NOMO-1 (cell line): ENCODE measurements around the gene LFNG.
"Not testable (repeated sequence)": the region's sequence is repeated elsewhere in the genome, so short reads cannot be mapped to it uniquely, and the experiment has no call there.

Experiments used
- DNase-seq, 2 experiments: peaks; one replicate each; lab custom pipeline; 2025; ENCODE audit not compliant: unreplicated experiment in 2 of 2; lab: John Stamatoyannopoulos, UW

Gene LFNG

GRCh38 chr7:2541291-2542010 lies 21.9 kb downstream of the LFNG start:
- no peak for DNase-seq

DNA sequence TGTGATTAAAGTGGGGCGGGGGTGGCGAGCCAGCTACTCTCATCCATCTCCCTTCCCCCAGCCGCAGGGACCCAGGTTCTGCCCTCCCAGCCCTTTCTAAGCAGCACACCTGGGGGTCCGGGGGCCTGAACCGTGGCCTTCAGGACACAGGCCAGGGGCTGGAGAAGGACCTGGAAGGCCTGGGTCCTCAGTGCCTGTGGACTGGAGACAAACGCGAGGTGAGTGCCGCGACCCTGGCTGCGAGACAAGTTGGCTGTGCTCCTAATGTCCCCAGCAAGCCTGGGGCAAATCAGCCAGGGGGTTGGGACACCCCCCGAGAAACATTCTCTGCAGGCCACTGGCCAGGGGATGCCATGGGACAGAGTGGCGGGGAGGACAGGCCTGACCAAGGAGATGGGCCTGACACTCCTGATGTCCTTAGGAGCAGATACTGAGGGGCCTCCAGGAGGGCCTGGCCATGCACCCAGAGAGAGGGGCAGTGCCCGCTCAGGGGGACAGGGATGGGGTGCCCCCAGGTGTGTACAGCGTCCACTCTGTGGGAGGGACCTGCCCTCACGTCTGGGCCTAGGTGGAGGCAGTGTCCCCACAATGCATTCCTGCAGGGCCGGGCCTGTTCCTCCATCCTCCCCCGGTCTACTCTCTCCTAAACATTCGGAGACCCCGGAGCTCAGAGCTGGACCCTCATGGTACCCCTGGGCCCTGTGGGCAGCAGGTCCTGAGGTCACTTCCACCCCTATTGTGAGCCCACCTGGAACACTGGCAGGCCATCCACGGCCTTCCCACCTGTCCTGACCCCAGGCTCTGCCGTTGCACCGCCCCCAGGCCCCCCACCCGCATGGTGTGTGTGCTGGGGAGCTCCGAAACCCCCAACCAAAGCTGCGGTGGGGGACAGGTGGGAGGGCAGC lies 22.7 kb downstream of the LFNG start:
- no peak for DNase-seq

GRCh38 chr7:2542916-2543871 lies 23.6 kb downstream of the LFNG start:
- no peak for DNase-seq

DNA sequence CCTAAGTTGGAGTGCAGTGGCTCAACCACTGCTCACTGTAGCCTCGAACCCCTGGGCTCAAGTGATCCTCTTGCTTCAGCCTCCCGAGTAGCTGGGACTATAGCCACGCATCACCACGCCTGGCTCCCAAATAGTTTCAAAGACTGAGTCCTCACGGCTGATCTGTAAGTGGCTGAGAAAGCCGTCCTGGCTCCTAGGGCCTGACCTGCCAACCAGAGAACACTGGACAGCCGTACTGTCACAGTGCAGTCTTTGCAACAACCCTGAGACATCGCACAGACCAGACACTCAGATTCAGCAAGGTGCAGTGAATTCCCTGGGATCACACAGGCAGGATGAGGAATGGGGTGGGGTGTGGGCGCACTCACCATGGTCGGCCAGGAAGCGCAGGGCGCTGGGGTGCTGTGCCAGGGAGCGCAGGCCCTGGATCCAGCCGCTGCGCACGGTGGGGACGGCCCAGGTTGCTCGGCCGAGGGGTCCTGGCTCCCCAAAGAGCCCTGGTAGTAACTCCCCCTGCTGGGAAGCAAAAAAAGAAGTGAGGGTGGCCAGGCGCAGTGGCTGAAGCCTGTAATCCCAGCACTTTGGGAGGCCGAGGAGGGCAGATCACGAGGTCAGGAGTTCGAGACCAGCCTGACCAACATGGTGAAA lies 25.1 kb downstream of the LFNG start:
- DNase-seq, result no peak

DNA sequence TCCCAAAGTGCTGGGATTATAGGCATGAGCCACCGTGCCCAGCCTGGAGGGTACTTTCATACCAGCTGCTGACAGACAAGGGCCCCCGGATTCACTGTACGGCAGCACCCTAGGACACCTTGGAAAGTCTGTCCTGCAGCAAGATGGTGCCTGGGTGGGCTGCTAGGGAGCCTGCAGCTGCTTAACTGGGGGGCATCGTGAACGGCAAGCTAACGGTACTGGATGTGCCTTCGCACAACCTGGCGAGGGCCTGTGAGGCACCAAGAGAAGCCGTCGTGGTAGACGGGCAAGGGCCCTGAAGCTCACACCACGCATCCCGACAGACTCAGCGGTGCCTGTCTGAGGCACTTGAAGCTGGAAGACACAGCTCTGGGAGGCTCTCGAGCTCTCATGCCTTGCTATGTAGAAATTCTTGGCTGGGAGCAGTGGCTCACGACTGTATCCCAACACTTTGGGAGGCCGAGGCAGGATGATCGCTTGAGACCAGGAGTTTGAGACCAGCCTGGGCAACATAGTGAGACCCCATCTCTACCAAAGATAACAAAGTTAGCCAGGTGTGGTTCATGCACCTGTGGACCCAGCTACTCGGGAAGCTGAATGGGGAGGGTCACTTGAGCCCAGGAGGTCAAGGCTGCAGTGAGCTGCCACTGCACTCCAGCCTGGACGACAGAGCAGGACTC lies 26.3 kb downstream of the LFNG start:
- no peak for DNase-seq

GRCh38 chr7:2546776-2547586 lies 27.4 kb downstream of the LFNG start:
- DNase-seq, result no peak

GRCh38 chr7:2551418-2551817 lies 31.8 kb downstream of the LFNG start:
- DNase-seq, result no peak

DNA sequence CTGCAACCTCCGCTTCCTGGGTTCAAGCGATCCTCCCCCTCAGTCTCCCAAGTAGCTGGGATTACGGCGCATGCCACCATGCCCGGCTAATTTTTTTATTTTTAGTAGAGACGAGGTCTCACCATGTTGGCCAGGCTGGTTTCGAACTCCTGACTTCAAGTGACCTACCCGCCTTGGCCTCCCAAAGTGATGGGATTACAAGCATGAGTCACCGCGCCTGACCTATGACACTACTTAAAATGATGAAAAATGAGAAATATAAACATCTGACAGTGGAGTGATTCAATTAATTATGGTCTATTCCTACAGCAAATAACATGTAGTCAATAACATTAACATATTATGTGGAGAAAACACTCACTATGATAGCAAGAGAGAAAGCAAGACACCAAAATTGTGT lies 33.5 kb downstream of the LFNG start:
- DNase-seq, result no peak

DNA sequence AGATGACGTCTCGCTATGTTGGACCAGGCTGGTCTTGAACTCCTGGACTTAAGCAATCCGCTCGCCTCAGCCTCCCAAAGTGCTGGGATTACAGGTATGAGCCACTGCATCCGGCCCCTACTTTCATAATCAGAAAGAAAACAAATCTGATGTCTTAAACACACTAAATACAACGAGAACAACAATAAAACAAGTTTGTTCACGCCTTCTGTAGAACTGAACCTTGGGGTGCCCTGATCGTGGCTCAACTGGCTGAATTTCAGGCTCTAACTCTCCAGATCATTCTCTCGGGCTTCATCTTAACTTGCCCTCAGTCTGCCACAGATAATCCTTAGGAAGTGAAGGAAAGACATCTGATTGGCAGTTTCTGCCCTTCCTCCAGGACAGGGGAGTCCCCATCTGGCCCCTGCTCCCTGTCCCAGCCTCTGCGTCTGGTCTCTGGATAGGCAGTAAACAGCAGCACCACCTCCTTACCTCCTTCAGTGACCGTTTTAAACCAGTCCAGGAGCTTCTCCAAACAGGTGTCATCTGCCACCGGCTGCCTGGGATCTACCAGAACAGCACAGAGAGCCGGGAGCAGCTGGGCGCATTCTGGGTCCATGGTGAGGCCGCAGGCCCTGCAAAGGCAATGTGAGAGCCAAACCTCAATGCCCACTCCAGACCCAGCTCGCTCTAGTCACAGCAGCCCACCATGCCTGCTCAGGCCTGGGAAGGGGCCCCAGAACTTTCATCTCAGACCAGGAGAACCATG lies 34.4 kb downstream of the LFNG start:
- no peak for DNase-seq

DNA sequence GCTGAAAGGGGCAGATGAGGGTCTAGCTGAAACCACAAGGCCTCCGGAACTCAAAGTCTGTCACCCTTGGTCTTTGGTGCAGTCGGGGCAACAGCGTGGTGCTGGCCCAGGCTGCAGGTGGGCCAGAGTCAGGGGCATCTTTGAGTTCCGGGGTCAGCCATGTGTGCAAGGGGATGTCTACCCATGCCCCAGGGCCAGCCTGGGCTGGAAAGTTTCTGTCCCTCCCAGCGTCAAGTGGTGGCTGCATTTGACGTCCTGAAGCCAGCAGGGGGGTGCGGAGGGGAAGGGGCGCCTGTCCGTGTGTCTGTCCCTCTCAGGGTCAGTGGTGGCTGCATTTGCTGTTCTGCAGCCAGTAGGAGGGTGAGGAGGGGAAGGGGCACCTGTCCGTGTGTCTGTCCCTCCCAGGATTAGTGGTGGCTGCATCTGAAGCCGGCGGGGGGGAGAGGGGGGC lies 35.1 kb downstream of the LFNG start:
- no peak for DNase-seq

- DNase-seq, result peak; percentile 87 to 93
Observed at GRCh38 chr7:2555121-2556052, 35.8 kb downstream of the LFNG start, which contains the start of gene BRAT1. Gene BRAT1, minus strand, starts transcription at chr7:2555524. Its CDS starts 1,093 bp downstream, at chr7:2554431.

DNA sequence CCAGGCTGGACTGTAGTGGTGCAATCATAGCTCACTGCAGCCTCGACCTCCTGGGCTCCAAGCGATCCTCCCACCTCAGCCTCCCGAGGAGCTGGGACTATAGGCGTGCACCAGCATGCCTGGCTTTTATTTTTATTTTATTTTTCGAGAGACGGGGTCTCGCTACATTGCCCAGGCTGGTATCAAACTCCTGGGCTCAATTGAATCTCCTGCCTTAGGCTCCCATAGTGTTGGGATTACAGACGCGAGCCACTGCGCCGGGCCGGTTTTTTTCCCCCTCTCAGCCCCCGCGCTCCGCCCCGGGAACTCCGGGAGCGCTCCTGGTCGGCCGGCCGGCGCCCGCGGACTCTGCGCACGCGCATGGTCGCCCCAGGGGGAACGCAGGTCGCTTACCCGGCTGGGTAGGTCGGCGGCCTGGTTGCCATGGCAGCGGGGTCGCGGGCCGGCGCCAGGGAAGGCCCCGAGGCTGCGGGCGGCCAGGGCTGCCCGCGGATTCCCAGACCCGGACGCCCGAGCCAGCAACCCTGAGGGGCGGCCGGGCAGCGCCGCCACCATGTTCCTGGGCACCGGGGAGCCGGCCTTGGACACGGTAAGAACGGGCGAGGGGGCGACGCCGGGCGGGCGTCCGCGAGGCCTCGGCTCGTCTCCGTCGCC lies 39.2 kb downstream of the LFNG start, which contains the start of gene IQCE:
Gene IQCE (plus strand): TSS at position 351 of the 654 bp plus-strand sequence. CDS start 203 bp downstream, at position 554.
- peak; percentile 84 to 86 for DNase-seq

DNA sequence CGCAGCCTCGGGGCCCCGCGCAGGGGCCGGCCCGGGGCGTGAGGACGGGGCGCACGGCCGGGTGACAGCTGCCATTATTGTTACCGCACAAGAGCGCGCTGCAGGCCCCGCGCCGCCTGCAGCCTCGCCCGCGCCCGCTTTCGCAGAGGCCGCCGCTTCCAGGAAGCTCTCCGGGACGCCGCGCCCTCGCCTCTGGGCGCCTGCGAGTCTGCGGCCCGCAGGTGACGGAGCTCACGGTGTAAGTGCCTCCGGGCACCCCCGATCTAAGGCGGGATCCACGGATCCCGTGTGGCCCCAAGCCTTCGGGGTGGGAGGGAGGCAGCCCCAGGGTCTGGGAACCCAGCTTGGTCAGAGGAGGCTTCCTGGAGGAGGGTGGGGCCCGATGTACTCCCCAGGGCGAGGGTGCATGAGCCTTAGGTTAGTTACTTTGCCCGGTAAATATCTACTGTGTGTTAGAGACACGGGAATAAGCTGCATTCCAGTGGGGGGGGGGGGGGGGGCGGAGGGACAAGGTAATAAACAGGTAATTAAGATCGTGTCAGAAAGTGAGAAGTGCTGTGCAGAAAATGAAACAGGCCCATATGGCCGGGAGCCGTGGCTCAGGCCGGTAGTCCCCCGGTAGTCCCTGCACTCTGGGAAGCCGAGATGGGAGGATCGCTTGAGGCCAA lies 39.8 kb downstream of the LFNG start:
- peak in 1 of 2 experiments; percentile 37 for DNase-seq

- not testable (repeated sequence) for DNase-seq
Observed at GRCh38 chr7:2563955-2564354, 44.4 kb downstream of the LFNG start.

DNA sequence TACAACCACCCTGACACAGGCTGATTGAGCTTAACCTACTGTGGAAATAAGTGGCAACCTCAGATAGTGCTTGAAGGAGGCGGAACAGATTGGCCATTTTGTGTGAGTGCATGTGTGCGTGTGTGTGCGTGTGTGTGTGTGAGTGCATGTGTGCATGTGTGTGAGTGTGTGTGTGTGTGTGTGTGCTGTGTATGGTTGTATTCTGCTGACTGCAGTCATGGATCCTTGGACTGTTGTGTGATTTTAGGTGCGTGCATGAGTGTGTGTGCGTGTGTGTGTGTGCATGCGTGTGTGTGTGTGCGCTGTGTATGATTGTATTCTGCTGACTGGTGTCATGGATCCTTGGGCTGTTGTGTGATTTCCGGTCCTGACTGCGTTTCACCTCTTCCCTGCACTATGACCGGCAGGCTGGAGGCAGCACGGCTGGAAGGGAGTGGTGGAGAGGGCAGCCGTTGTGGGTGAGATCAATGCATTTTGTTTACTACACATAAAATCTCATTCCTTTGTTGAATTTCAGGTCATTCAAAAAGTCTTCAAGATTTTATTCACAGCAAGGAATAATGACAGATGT lies 45.5 kb downstream of the LFNG start:
- DNase-seq, result no peak
